Neutrophil (primary cell): ENCODE measurements around the gene DOLK.

Experiments
- H3K27ac ChIP-seq: fragments of 200-600 bp; sonication (generic); 2 replicates; pipeline ENCODE4 v1.5.1; 2016; ENCODE audit warnings: mild to moderate bottlenecking, moderate library complexity
- H3K27me3 ChIP-seq: fragments of 200-600 bp; sonication (generic); 2 replicates; pipeline ENCODE4 v1.6.0; 2016; ENCODE audit warnings: mild to moderate bottlenecking
- H3K36me3 ChIP-seq: fragments of 200-600 bp; sonication (generic); 2 replicates; pipeline ENCODE4 v1.5.1; 2017
- H3K4me1 ChIP-seq, 2 experiments: fragments of 200-600 bp in 1 of 2; sonication (generic) in 1 of 2; 1 replicate in 1 of 2; 2 replicates in 1 of 2; pipeline versions ENCODE4 v1.5.1 to v1.6.1; 2013 to 2016; ENCODE audit warnings: low read depth in 1 of 2, low read length in 1 of 2, mild to moderate bottlenecking in 1 of 2, moderate library complexity in 1 of 2; ENCODE audit not compliant: control insufficient read depth in 1 of 2, insufficient read depth in 1 of 2
- H3K4me3 ChIP-seq, 2 experiments: fragments of 200-600 bp in 1 of 2; sonication (generic) in 1 of 2; 1 replicate in 1 of 2; 2 replicates in 1 of 2; pipeline ENCODE4 v1.5.1; 2013 to 2016; ENCODE audit warnings: low read depth in 1 of 2, low read length in 1 of 2, mild to moderate bottlenecking in 1 of 2, moderate library complexity in 1 of 2
- H3K9me3 ChIP-seq: fragments of 200-600 bp; sonication (generic); 2 replicates; pipeline ENCODE4 v1.5.1; 2016
- TF ChIP-seq, protein P1 (sequence below): fragments of 200-600 bp; sonication (generic); IDR thresholded peaks from 2 replicates; pipeline ENCODE4 v1.5.1; 2016; ENCODE audit warnings: antibody characterized with exemption

DOLK gene

DNA sequence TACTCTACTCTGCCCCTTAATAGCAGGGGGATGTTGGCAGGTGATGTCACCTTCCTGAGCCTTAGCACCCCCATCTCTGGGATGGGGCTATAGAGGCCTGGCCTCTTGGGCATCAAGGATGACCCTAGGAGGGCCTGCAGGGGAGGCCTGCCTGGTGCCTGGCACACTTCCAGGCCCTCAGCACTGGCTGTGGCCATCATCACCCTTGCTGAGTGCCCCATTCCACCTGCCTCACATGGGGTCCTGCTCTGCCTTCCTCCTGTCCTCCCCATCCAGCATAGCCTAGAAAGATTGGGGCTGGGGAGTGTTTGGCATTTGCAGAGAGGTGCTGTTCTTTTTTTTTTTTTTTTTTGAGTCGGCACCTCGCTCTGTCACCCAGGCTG is 44.3 kb downstream of the DOLK start:
- H3K27ac ChIP-seq, result no peak overlapping the region
- H3K27me3 ChIP-seq, result no peaks in the 10 kb centered on the region
- no peaks in the 10 kb centered on the region for H3K9me3 ChIP-seq
- H3K4me1 ChIP-seq, result peaks cover 13 to 15% of the 10 kb centered on the region in 2 experiments
- H3K4me3 ChIP-seq, result no peak overlapping the region
- TF ChIP-seq, protein P1, sequence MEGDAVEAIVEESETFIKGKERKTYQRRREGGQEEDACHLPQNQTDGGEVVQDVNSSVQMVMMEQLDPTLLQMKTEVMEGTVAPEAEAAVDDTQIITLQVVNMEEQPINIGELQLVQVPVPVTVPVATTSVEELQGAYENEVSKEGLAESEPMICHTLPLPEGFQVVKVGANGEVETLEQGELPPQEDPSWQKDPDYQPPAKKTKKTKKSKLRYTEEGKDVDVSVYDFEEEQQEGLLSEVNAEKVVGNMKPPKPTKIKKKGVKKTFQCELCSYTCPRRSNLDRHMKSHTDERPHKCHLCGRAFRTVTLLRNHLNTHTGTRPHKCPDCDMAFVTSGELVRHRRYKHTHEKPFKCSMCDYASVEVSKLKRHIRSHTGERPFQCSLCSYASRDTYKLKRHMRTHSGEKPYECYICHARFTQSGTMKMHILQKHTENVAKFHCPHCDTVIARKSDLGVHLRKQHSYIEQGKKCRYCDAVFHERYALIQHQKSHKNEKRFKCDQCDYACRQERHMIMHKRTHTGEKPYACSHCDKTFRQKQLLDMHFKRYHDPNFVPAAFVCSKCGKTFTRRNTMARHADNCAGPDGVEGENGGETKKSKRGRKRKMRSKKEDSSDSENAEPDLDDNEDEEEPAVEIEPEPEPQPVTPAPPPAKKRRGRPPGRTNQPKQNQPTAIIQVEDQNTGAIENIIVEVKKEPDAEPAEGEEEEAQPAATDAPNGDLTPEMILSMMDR, result no peak
- H3K36me3 ChIP-seq, result peaks cover 16% of the 10 kb centered on the region

- H3K4me1 ChIP-seq, result peaks cover 13 to 15% of the 10 kb centered on the region in 2 experiments
- H3K4me3 ChIP-seq, result no peak overlapping the region
Observed at GRCh38 chr9:128902351-128903078, 44.9 kb downstream of the DOLK start.

GRCh38 chr9:128901822-128902221 is 45.6 kb downstream of the DOLK start:
- H3K36me3 ChIP-seq, result peaks cover 9% of the 10 kb centered on the region
- H3K4me3 ChIP-seq, result no peak overlapping the region
- no peaks in the 10 kb centered on the region for H3K27me3 ChIP-seq
- H3K27ac ChIP-seq, result no peak overlapping the region
- H3K4me1 ChIP-seq, result peaks cover 13 to 15% of the 10 kb centered on the region in 2 experiments
- TF ChIP-seq, protein P1, result no peak
- no peaks in the 10 kb centered on the region for H3K9me3 ChIP-seq

More at GRCh38 chr9:128902351-128903078, 44.9 kb downstream of the DOLK start:
- Histone ChIP-seq H3K36me3 (peaks cover 12% of the 10 kb centered on the region), H3K9me3 (no peaks in the 10 kb centered on the region), H3K27ac (no peak overlapping the region), H3K27me3 (no peaks in the 10 kb centered on the region)
- TF ChIP-seq, protein P1, result no peak

GRCh38 chr9:128901379-128901778 is 46.0 kb downstream of the DOLK start:
- Histone ChIP-seq H3K36me3 (peaks cover 9% of the 10 kb centered on the region), H3K27me3 (no peaks in the 10 kb centered on the region)
- TF ChIP-seq, protein P1, result no peak

DNA sequence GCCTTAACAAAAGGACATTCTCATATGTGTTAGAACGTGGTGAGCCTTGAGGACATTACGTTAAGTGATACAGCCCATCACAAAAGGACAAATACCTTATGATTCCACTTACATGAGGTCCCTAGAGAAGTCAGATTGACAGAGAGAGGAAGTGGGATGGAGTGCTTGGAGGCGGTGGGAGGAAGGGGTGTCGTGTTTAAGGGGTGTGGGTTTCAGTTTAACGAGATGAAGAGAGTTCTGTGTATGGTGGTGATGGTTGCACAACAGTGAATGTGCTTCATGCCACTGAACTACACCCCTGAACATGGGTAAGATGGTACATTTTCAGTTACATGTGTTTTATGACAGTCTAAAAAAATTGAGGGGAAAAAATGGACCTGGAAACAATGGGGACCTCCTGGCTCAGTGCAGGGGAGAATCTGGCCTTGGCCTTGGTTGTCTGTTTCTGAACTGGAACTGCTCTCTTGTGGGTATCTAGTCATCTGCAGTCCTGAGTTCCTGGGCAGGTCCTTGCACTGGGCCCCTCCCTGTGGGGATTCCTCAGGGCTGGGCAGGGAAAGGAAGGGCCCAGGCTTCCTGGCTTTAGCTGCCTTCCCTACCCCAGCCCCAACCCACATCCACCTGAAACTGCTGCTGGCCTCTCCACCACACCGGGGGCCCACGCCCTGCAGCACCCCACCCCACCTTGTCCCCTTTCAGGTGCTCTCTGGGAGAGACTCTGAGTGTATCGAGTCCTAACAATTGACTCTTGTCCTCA is 47.7 kb downstream of the DOLK start:
- Histone ChIP-seq H3K27me3 (no peaks in the 10 kb centered on the region), H3K9me3 (no peaks in the 10 kb centered on the region), H3K4me1 (peaks cover 13 to 15% of the 10 kb centered on the region in 2 experiments), H3K27ac (no peak overlapping the region), H3K36me3 (peaks cover 17% of the 10 kb centered on the region), H3K4me3 (no peak overlapping the region)
- TF ChIP-seq, protein P1, result no peak

More at GRCh38 chr9:128901379-128901778, 46.0 kb downstream of the DOLK start:
- no peaks in the 10 kb centered on the region for H3K9me3 ChIP-seq
- no peak overlapping the region for H3K4me3 ChIP-seq
- H3K27ac ChIP-seq, result no peak overlapping the region
- H3K4me1 ChIP-seq, result peaks cover 13 to 15% of the 10 kb centered on the region in 2 experiments
